ENCODE measurements around the gene IFNGR2. TPM values are rescaled to one million over a fixed set of nuclear protein-coding genes. Genes with fewer than 3 reads are reported as not detected.

IFNGR2 gene
- total RNA-seq, 1 experiment from 2014 or later: 99.0 TPM

- peak; percentile 11 for DNase-seq (ENCODE audit: low read depth)
Observed at GRCh38 chr21:33481314-33481943, 78.2 kb downstream of the IFNGR2 start.

Other genes starting within 250 kb of the IFNGR2 start
- gene IFNAR2, start 173.5 kb upstream of the IFNGR2 start, total RNA-seq (2014; rRNA removed; shearing (Covaris generic)): 4.7 and 8.0 TPM in 2 replicates
- gene IL10RB, start 137.0 kb upstream of the IFNGR2 start, total RNA-seq (2014; rRNA removed; shearing (Covaris generic)): 23.9 and 26.5 TPM in 2 replicates
- 18.5 and 45.2 TPM in 2 replicates for gene IFNAR1, start 78.4 kb upstream of the IFNGR2 start, total RNA-seq (2014; rRNA removed; shearing (Covaris generic))
- gene TMEM50B, start 76.6 kb downstream of the IFNGR2 start, total RNA-seq (2014; rRNA removed; shearing (Covaris generic)): 34.9 and 39.4 TPM in 2 replicates
- gene DNAJC28, start 88.3 kb downstream of the IFNGR2 start, total RNA-seq (2014; rRNA removed; shearing (Covaris generic)): 0.80 and 2.6 TPM in 2 replicates
- 150 and 239 TPM in 2 replicates for gene GART, start 138.7 kb downstream of the IFNGR2 start, total RNA-seq (2014; rRNA removed; shearing (Covaris generic))
- 81.9 and 205 TPM in 2 replicates for gene SON, start 139.6 kb downstream of the IFNGR2 start, total RNA-seq (2014; rRNA removed; shearing (Covaris generic))
- 51.0 and 80.6 TPM in 2 replicates for gene DONSON, start 185.3 kb downstream of the IFNGR2 start, total RNA-seq (2014; rRNA removed; shearing (Covaris generic))
- gene CRYZL1, start 238.3 kb downstream of the IFNGR2 start, total RNA-seq (2014; rRNA removed; shearing (Covaris generic)): 18.8 and 21.1 TPM in 2 replicates
- gene ITSN1, start 239.1 kb downstream of the IFNGR2 start, total RNA-seq (2014; rRNA removed; shearing (Covaris generic)): 18.3 and 25.7 TPM in 2 replicates

Data from Daoy (cell line).